H9 (cell line): ENCODE data around the gene TMEFF2. TPM values are rescaled to one million over a fixed set of nuclear protein-coding genes. Genes with fewer than 3 reads are reported as not detected.
A peak's percentile ranks its signal among the peaks of the same experiment; 100 is the strongest.

Experiments used
- DNase-seq: peaks from one replicate; pipeline ENCODE4 v3.0.0-alpha.2; 2017
- H2AFZ ChIP-seq: one replicate; pipeline ENCODE4 v1.6.1; 2013; ENCODE audit warnings: mild to moderate bottlenecking, low read length, control low read depth, moderate library complexity
- H2AK5ac ChIP-seq: 2 replicates; pipeline ENCODE4 v1.6.1; 2013; ENCODE audit warnings: low read length, control low read depth, mixed read lengths; ENCODE audit not compliant: insufficient read length
- H2BK120ac ChIP-seq: one replicate; pipeline ENCODE4 v1.6.1; 2013; ENCODE audit warnings: low read depth, mild to moderate bottlenecking, low read length, control low read depth, inconsistent platforms; ENCODE audit not compliant: poor library complexity, severe bottlenecking
- H2BK12ac ChIP-seq: 2 replicates; pipeline ENCODE4 v1.6.1; 2013; ENCODE audit warnings: low read length, control low read depth, mixed read lengths, low read depth; ENCODE audit not compliant: insufficient read length
- H2BK15ac ChIP-seq: 2 replicates; pipeline ENCODE4 v1.6.1; 2013; ENCODE audit warnings: low read depth, low read length, control low read depth
- H2BK20ac ChIP-seq: one replicate; pipeline ENCODE4 v1.6.1; 2013; ENCODE audit warnings: low read depth, mild to moderate bottlenecking, low read length, control low read depth, inconsistent platforms; ENCODE audit not compliant: poor library complexity, severe bottlenecking
- H2BK5ac ChIP-seq: 2 replicates; pipeline ENCODE4 v1.6.1; 2013; ENCODE audit warnings: low read length, control low read depth, mixed read lengths; ENCODE audit not compliant: insufficient read length
- H3K14ac ChIP-seq: 2 replicates; pipeline ENCODE4 v1.6.1; 2013; ENCODE audit warnings: low read length, control low read depth; ENCODE audit not compliant: insufficient read depth
- H3K18ac ChIP-seq: 2 replicates; pipeline ENCODE4 v1.6.1; 2013; ENCODE audit warnings: low read depth, mild to moderate bottlenecking, mixed read lengths, low read length, control low read depth; ENCODE audit not compliant: insufficient read length
- H3K23ac ChIP-seq: 2 replicates; pipeline ENCODE4 v1.6.1; 2013; ENCODE audit warnings: low read length, control low read depth, mixed read lengths, low read depth; ENCODE audit not compliant: insufficient read length
- H3K23me2 ChIP-seq: 2 replicates; pipeline ENCODE4 v1.6.1; 2013; ENCODE audit warnings: low read depth, mild to moderate bottlenecking, mixed read lengths, low read length, control low read depth; ENCODE audit not compliant: insufficient read length, poor library complexity, severe bottlenecking
- H3K27ac ChIP-seq: 2 replicates; pipeline ENCODE4 v1.5.1; 2013; ENCODE audit warnings: low read length, control low read depth, mixed read lengths, low read depth; ENCODE audit not compliant: insufficient read length
- H3K27me3 ChIP-seq: 2 replicates; pipeline ENCODE4 v1.6.1; 2013; ENCODE audit warnings: low read length, control low read depth, inconsistent platforms; ENCODE audit not compliant: insufficient read depth
- H3K4ac ChIP-seq: 2 replicates; pipeline ENCODE4 v1.6.1; 2013; ENCODE audit warnings: low read depth, mild to moderate bottlenecking, control low read depth, inconsistent platforms, low read length, moderate library complexity
- H3K4me1 ChIP-seq: 2 replicates; pipeline ENCODE4 v1.6.1; 2013; ENCODE audit warnings: low read length, control low read depth, inconsistent platforms; ENCODE audit not compliant: insufficient read depth
- H3K4me2 ChIP-seq: 2 replicates; pipeline ENCODE4 v1.6.1; 2013; ENCODE audit warnings: low read length, control low read depth, mixed read lengths; ENCODE audit not compliant: insufficient read length, insufficient read depth
- H3K56ac ChIP-seq: 2 replicates; pipeline ENCODE4 v1.6.1; 2013; ENCODE audit warnings: low read depth, mild to moderate bottlenecking, mixed read lengths, low read length, control low read depth; ENCODE audit not compliant: insufficient read length
- H3K79me1 ChIP-seq: 2 replicates; pipeline ENCODE4 v1.6.1; 2013; ENCODE audit warnings: low read depth, mild to moderate bottlenecking, moderate library complexity, low read length, control low read depth, inconsistent platforms; ENCODE audit not compliant: insufficient read depth, poor library complexity, severe bottlenecking
- H3K79me2 ChIP-seq: 2 replicates; pipeline ENCODE4 v1.6.1; 2013; ENCODE audit warnings: low read length, control low read depth, inconsistent platforms; ENCODE audit not compliant: insufficient read depth
- H3K9ac ChIP-seq: 2 replicates; pipeline ENCODE4 v1.6.1; 2013; ENCODE audit warnings: low read length, control low read depth, mixed read lengths; ENCODE audit not compliant: insufficient read length; ENCODE audit errors: extremely low read depth
- H3K9me3 ChIP-seq: one replicate; pipeline ENCODE4 v1.6.1; 2013; ENCODE audit warnings: low read depth, low read length, inconsistent platforms; ENCODE audit not compliant: control insufficient read depth
- H3T11ph ChIP-seq: one replicate; pipeline ENCODE4 v1.6.1; 2013; ENCODE audit warnings: mild to moderate bottlenecking, low read length, control low read depth, inconsistent platforms
- H4K20me1 ChIP-seq: one replicate; pipeline ENCODE4 v1.6.1; 2013; ENCODE audit not compliant: control insufficient read depth, insufficient read length, insufficient read depth
- H4K5ac ChIP-seq: 2 replicates; pipeline ENCODE4 v1.6.1; 2013; ENCODE audit warnings: low read depth, mild to moderate bottlenecking, mixed read lengths, low read length, control low read depth; ENCODE audit not compliant: insufficient read length
- H4K8ac ChIP-seq: replicated peaks from 2 replicates; pipeline ENCODE4 v1.6.1; 2013; ENCODE audit warnings: low read length, control low read depth, mixed read lengths, low read depth; ENCODE audit not compliant: insufficient read length
- H4K91ac ChIP-seq: 2 replicates; pipeline ENCODE4 v1.6.1; 2013; ENCODE audit warnings: low read depth, mild to moderate bottlenecking, moderate library complexity, mixed read lengths, low read length, control low read depth; ENCODE audit not compliant: insufficient read length
- H3K27ac Mint-ChIP-seq, 3 experiments: 2 replicates in 2 of 3; 3 replicates in 1 of 3; pipeline ENCODE4 v1.8.0; 2020 to 2021; ENCODE audit warnings: mixed read lengths in 3 of 3, mild to moderate bottlenecking in 1 of 3, moderate library complexity in 1 of 3
- H3K27me3 Mint-ChIP-seq: 2 replicates; pipeline ENCODE4 v1.8.0; 2021; ENCODE audit warnings: low read depth, mild to moderate bottlenecking, moderate library complexity, mixed read lengths
- H3K36me3 Mint-ChIP-seq, 3 experiments: 2 replicates in 2 of 3; 3 replicates in 1 of 3; pipeline ENCODE4 v1.8.0; 2020 to 2021; ENCODE audit warnings: low read depth in 3 of 3, mixed read lengths in 3 of 3; ENCODE audit not compliant: insufficient read depth in 1 of 3
- H3K4me1 Mint-ChIP-seq, 2 experiments: 2 replicates each; pipeline ENCODE4 v1.8.0; 2020; ENCODE audit warnings: mixed read lengths in 2 of 2
- H3K4me3 Mint-ChIP-seq, 2 experiments: 2 replicates in 1 of 2; 3 replicates in 1 of 2; pipeline ENCODE4 v1.8.0; 2020 to 2021; ENCODE audit warnings: mild to moderate bottlenecking in 2 of 2, mixed read lengths in 2 of 2, moderate library complexity in 1 of 2
- H3K9me3 Mint-ChIP-seq, 2 experiments: 2 replicates in 1 of 2; 3 replicates in 1 of 2; pipeline ENCODE4 v1.8.0; 2020; ENCODE audit warnings: mild to moderate bottlenecking in 2 of 2, mixed read lengths in 2 of 2, moderate library complexity in 1 of 2
- CTCF ChIP-seq: fragments of 200-600 bp; sonication (generic); conservative IDR thresholded peaks from 3 replicates; pipeline ENCODE4 v1.8.0; 2021; ENCODE audit warnings: antibody characterized with exemption, mild to moderate bottlenecking
- WGBS: extraction: QIAGEN DNeasy Blood & Tissue Kit; methylation state at CpG from one replicate; pipeline ENCODE4 v1.1.7; 2013; ENCODE audit warnings: missing lambda C conversion rate, low lambda C conversion rate, mixed read lengths; ENCODE audit not compliant: insufficient read length; ENCODE audit errors: extremely low coverage; 5-methylcytosine and 5-hydroxymethylcytosine counted together
- total RNA-seq: library from RNA; stranded (reverse); gene quantifications from 2 replicates; pipeline ENCODE4 v1.2.1, GENCODE V29; 2021

TMEFF2 gene
- total RNA-seq, 1 experiment from 2014 or later, result 0.39 TPM

GRCh38 chr2:191927319-191927867 lies 267.3 kb downstream of the TMEFF2 start:
- no peaks in the 10 kb centered on the region for H3K23me2 ChIP-seq
- no peaks in the 10 kb centered on the region for H3K27me3 ChIP-seq
- peaks cover 7% of the 10 kb centered on the region; the same call in 1 of the 2 replicates for H3K4me1 ChIP-seq
- no peak overlapping the region for H4K8ac ChIP-seq
- no peak overlapping the region for H2BK15ac ChIP-seq
- Mint-ChIP-seq H3K4me3 (no peak overlapping the region), H3K27me3 (no peaks in the 10 kb centered on the region), H3K36me3 (peaks cover 0 to 5% (median 4%) of the 10 kb centered on the region in 3 experiments; a peak in 3 of 7 replicates), H3K27ac (peak overlapping the region; percentile 36 to 88 (median 85); a peak in 6 of 7 replicates), H3K4me1 (peaks cover 30 to 31% of the 10 kb centered on the region in 2 experiments), H3K9me3 (peaks cover 0 to 2% of the 10 kb centered on the region in 2 experiments; a peak in 1 of 5 replicates)
- H3K23ac ChIP-seq, result no peak overlapping the region
- H3K18ac ChIP-seq, result no peak overlapping the region
- H4K20me1 ChIP-seq, result no peaks in the 10 kb centered on the region
- no CpG with 5 or more reads among the region's 4 CpGs for WGBS
- H3K9me3 ChIP-seq, result no peaks in the 10 kb centered on the region
- DNase-seq, result no peak
- no peak overlapping the region for H4K5ac ChIP-seq
- peak overlapping the region; percentile 76 for H3K27ac ChIP-seq
- no peak overlapping the region for H3K56ac ChIP-seq
- TF ChIP-seq CTCF, result no peak
- no peak overlapping the region for H2BK12ac ChIP-seq
- no peak overlapping the region for H3K14ac ChIP-seq
- H2BK120ac ChIP-seq, result peak overlapping the region; percentile 23
- no peak overlapping the region for H3K9ac ChIP-seq
- no peak overlapping the region for H3K4ac ChIP-seq
- H3T11ph ChIP-seq, result no peak overlapping the region
- no peak overlapping the region for H2AFZ ChIP-seq
- no peak overlapping the region for H2BK20ac ChIP-seq
- no peaks in the 10 kb centered on the region for H3K79me2 ChIP-seq
- H2AK5ac ChIP-seq, result no peak overlapping the region
- no peak overlapping the region for H4K91ac ChIP-seq
- H3K4me2 ChIP-seq, result no peak overlapping the region
- H3K79me1 ChIP-seq, result no peaks in the 10 kb centered on the region
- H2BK5ac ChIP-seq, result no peak overlapping the region
